WERI-Rb-1 (cell line): ENCODE measurements around the gene PRSS36.

Experiments
- DNase-seq: peaks from one replicate; pipeline ENCODE4 v3.0.0-alpha.2; 2020
- H3K27ac ChIP-seq: fragments of 250-450 bp; sonication (Bioruptor Pico); 2 replicates; pipeline ENCODE4 v1.5.1; 2020; ENCODE audit warnings: mild to moderate bottlenecking, moderate library complexity
- H3K27me3 ChIP-seq: fragments of 250-450 bp; sonication (Bioruptor Pico); 2 replicates; pipeline ENCODE4 v1.5.1; 2021; ENCODE audit warnings: mild to moderate bottlenecking, low read depth, moderate library complexity; ENCODE audit not compliant: insufficient read depth, severe bottlenecking
- H3K36me3 ChIP-seq: fragments of 250-450 bp; sonication (Bioruptor Pico); 2 replicates; pipeline ENCODE4 v1.5.1; 2020; ENCODE audit warnings: mild to moderate bottlenecking, moderate library complexity
- H3K4me3 ChIP-seq: 2 replicates; pipeline ENCODE4 v1.5.1; 2011; ENCODE audit warnings: low read depth, mild to moderate bottlenecking, control low read depth, low read length
- H3K9me3 ChIP-seq: fragments of 250-450 bp; sonication (Bioruptor Pico); 2 replicates; pipeline ENCODE4 v1.5.1; 2021; ENCODE audit warnings: mild to moderate bottlenecking, moderate library complexity; ENCODE audit not compliant: severe bottlenecking
- CTCF ChIP-seq: IDR thresholded peaks from 2 replicates; pipeline ENCODE4 v1.5.1; 2011; ENCODE audit warnings: low read depth, mild to moderate bottlenecking, control low read depth, inconsistent platforms, low read length

PRSS36 gene

GRCh38 chr16:31094088-31094423, 55.8 kb downstream of the PRSS36 start:
- no peak for TF ChIP-seq CTCF
- Histone ChIP-seq H3K4me3 (peak overlapping the region; percentile 96), H3K27ac (peak overlapping the region; percentile 80), H3K27me3 (no peaks in the 10 kb centered on the region), H3K36me3 (peaks cover 30% of the 10 kb centered on the region), H3K9me3 (no peaks in the 10 kb centered on the region)
- no peak for DNase-seq

DNA sequence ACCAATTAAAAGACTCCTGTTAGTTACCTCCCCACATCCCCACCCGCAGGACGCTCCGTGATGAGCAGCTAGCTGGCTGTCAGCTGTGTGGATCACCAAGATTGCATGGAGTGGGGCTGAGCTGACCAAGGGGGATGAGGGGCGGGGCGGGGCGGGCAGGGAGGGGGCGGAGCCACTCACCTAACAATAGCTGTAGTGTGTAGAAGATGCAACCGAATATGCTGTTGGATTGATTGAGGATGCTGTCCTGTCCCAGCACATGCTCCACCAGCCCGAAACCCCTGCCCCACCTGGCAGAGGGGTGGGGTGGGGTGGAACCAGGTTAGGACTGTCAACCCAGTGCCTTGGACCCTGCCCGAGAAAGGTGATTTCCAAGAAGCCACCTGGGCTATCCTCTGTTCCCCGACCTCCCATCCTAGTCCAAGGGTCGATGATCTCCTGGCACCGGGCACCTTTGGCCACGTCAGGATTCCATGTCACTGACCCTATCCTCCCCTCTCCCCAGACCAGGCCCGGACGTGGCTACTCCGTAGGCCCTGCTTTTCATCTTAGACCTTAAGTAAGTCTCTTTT, 56.6 kb downstream of the PRSS36 start:
- Histone ChIP-seq H3K36me3 (peaks cover 36% of the 10 kb centered on the region), H3K4me3 (peak overlapping the region; percentile 96), H3K27ac (peak overlapping the region; percentile 80), H3K9me3 (no peaks in the 10 kb centered on the region), H3K27me3 (no peaks in the 10 kb centered on the region)
- peak; percentile 76 for DNase-seq
- TF ChIP-seq CTCF: no peak

- H3K27me3 ChIP-seq: no peaks in the 10 kb centered on the region
- H3K27ac ChIP-seq: no peak overlapping the region
- H3K36me3 ChIP-seq: peaks cover 38% of the 10 kb centered on the region
- no peak for TF ChIP-seq CTCF
- H3K4me3 ChIP-seq: no peak overlapping the region
- H3K9me3 ChIP-seq: no peaks in the 10 kb centered on the region
- DNase-seq: no peak
These were observed 57.5 kb downstream of the PRSS36 start for GRCh38 chr16:31092330-31092729.

DNA sequence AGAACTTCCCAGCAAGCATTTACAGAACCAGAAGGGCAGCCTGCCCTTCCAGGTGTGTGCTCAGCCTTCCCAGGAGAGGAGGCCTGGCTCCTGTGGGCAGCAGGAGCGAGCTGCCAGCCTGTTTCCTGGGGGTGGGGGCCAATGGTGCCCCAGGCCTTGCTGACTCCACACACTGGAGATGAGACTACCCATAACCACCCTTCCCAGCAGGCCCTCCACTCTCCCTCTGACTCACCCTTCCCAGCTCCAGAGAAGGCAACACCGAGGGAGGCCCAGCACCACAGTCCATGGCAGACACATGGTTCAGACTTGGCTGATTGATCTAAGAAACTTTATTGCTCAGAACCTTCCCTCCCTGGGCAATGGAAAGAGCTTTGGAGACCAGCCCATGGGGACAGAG, 59.3 kb downstream of the PRSS36 start:
- Histone ChIP-seq H3K9me3 (no peaks in the 10 kb centered on the region), H3K27ac (no peak overlapping the region), H3K36me3 (peaks cover 42% of the 10 kb centered on the region), H3K4me3 (no peak overlapping the region), H3K27me3 (no peaks in the 10 kb centered on the region)
- TF ChIP-seq CTCF: no peak
- no peak for DNase-seq

GRCh38 chr16:31089199-31089598, 60.7 kb downstream of the PRSS36 start:
- Histone ChIP-seq H3K27ac (peak overlapping the region; percentile 77), H3K36me3 (peaks cover 48% of the 10 kb centered on the region)
- TF ChIP-seq CTCF: no peak

More at GRCh38 chr16:31089199-31089598, 60.7 kb downstream of the PRSS36 start:
- no peak for DNase-seq
- Histone ChIP-seq H3K27me3 (no peaks in the 10 kb centered on the region), H3K9me3 (no peaks in the 10 kb centered on the region), H3K4me3 (no peak overlapping the region)
